ENCODE results near the gene TSGA10IP. TPM values are rescaled to one million over a fixed set of nuclear protein-coding genes. Genes with fewer than 3 reads are reported as not detected.
A peak's percentile ranks its signal among the peaks of the same experiment; 100 is the strongest.
"Not testable (repeated sequence)": the region's sequence is repeated elsewhere in the genome, so short reads cannot be mapped to it uniquely, and the experiment has no call there.

Gene TSGA10IP
- polyA plus RNA-seq, 4 donors, result 0.14 to 0.30 (median 0.18) TPM; not detected in 1

- DNase-seq (ENCODE audit: low read depth in 4 of 4, low spot score in 3 of 4), result no peak
Measured at GRCh38 chr11:65945941-65946558, 770 bp downstream of the TSGA10IP start.

GRCh38 chr11:65946655-65947054 is 1.4 kb downstream of the TSGA10IP start:
- no peak for DNase-seq (ENCODE audit: low read depth in 4 of 4, low spot score in 3 of 4)

- no peak for DNase-seq (ENCODE audit: low read depth in 4 of 4, low spot score in 3 of 4)
Measured at GRCh38 chr11:65947133-65947532, 1.9 kb downstream of the TSGA10IP start.

GRCh38 chr11:65947603-65948125 is 2.4 kb downstream of the TSGA10IP start:
- DNase-seq (ENCODE audit: low read depth in 4 of 4, low spot score in 3 of 4), result no peak

- DNase-seq (ENCODE audit: low read depth in 4 of 4, low spot score in 3 of 4), result not testable (repeated sequence)
Measured at GRCh38 chr11:65950711-65951110, 5.4 kb downstream of the TSGA10IP start.

GRCh38 chr11:65951641-65952040 is 6.4 kb downstream of the TSGA10IP start:
- not testable (repeated sequence) for DNase-seq (ENCODE audit: low read depth in 4 of 4, low spot score in 3 of 4)

- DNase-seq (ENCODE audit: low read depth in 4 of 4, low spot score in 3 of 4), result no peak
Measured at GRCh38 chr11:65952052-65952521, 6.8 kb downstream of the TSGA10IP start.

- DNase-seq (ENCODE audit: low read depth in 4 of 4, low spot score in 3 of 4), result no peak
Measured at GRCh38 chr11:65953471-65953870, 8.2 kb downstream of the TSGA10IP start.

- no peak for DNase-seq (ENCODE audit: low read depth in 4 of 4, low spot score in 3 of 4)
Measured at GRCh38 chr11:65954771-65955170, 9.5 kb downstream of the TSGA10IP start.

- no peak for DNase-seq (ENCODE audit: low read depth in 4 of 4, low spot score in 3 of 4)
Measured at GRCh38 chr11:65958291-65958690, 13.0 kb downstream of the TSGA10IP start.

GRCh38 chr11:65958774-65959420 is 13.6 kb downstream of the TSGA10IP start:
- DNase-seq (ENCODE audit: low read depth in 4 of 4, low spot score in 3 of 4), result no peak

- no peak for DNase-seq (ENCODE audit: low read depth in 4 of 4, low spot score in 3 of 4)
Measured at GRCh38 chr11:65960824-65961266, 15.6 kb downstream of the TSGA10IP start.

GRCh38 chr11:65961267-65962140 is 16.2 kb downstream of the TSGA10IP start, which contains the start of gene SART1:
SART1 (plus strand) TSS chr11:65961734; CDS start chr11:65961781, 47 bp downstream.
- DNase-seq (ENCODE audit: low read depth in 4 of 4, low spot score in 3 of 4), result peak; percentile 93 to 98 (median 97)

- DNase-seq (ENCODE audit: low read depth in 4 of 4, low spot score in 3 of 4), result no peak
Measured at GRCh38 chr11:65962141-65962564, 16.9 kb downstream of the TSGA10IP start.

- DNase-seq (ENCODE audit: low read depth in 4 of 4, low spot score in 3 of 4), result no peak
Measured at GRCh38 chr11:65964906-65965305, 19.6 kb downstream of the TSGA10IP start.

- no peak for DNase-seq (ENCODE audit: low read depth in 4 of 4, low spot score in 3 of 4)
Measured at GRCh38 chr11:65965986-65966762, 20.9 kb downstream of the TSGA10IP start.

GRCh38 chr11:65967329-65967934 is 22.2 kb downstream of the TSGA10IP start:
- no peak for DNase-seq (ENCODE audit: low read depth in 4 of 4, low spot score in 3 of 4)

- DNase-seq (ENCODE audit: low read depth in 4 of 4, low spot score in 3 of 4), result no peak
Measured at GRCh38 chr11:65968600-65969482, 23.6 kb downstream of the TSGA10IP start.

- DNase-seq (ENCODE audit: low read depth in 4 of 4, low spot score in 3 of 4), result no peak
Measured at GRCh38 chr11:65972116-65972515, 26.8 kb downstream of the TSGA10IP start.

Data from right renal pelvis (tissue), 4 donors.